ENCODE measurements around the gene CLPSL1. TPM values are rescaled to one million over a fixed set of nuclear protein-coding genes. Genes with fewer than 3 reads are reported as not detected.

CLPSL1 gene
- total and polyA plus RNA-seq, 2 of the 13 experiments (the other 11 are each of a cell fraction or from before 2014, with no cell fraction given): not detected

DNA sequence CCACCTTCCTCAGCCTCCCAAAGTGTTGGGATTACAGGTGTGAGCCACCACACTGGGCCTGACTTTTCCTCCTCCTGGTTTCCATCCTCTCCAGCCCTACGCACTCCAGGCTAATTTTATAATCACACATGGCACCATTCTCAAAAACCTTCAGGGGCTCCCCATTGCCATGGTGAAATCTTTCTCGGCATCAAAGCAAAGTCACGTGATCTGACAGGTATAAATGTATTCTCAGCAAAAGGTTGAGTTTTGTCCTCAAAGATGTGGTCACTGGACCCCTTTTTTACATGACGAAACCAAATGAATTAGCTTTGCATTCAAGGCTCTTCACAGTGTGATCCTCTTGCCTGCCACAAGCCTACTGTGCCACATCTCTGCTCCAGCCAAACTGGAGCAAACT is 28.5 kb upstream of the CLPSL1 start:
- ChIA-PET POLR2A (no interaction called here), CTCF (ENCODE audit: low intra/inter-chr PET ratio, low total read pairs) (no interaction called here)
- intact Hi-C loops (cut with micrococcal nuclease; ENCODE audit: unreplicated experiment) (no loop called here), in situ Hi-C loops (cut with HindIII; ENCODE audit: extremely low pct_ligation_motif_present, low pct_unique_long_range_greater_than_20kb) (no loop called here)
- 48% methylated on average over 4 of the region's 4 CpGs for WGBS (ENCODE audit: low lambda C conversion rate)
- no peak for DNase-seq (ENCODE audit: low spot score)
- no peak for FAIRE-seq
- no TSS peak for BruUV-seq (replicated peaks)
- no peak for ATAC-seq
- Histone ChIP-seq H2AFZ (ENCODE audit: low read length) (no peak overlapping the region), H3K27me3 (ENCODE audit: control insufficient read depth in 1 of 2, insufficient read depth in 2 of 2, low read length in 2 of 2) (peaks cover 3 to 22% of the 10 kb centered on the region in 2 experiments; a peak in 4 of 5 replicates), H3K27ac (ENCODE audit: extremely low read length, insufficient read depth, low read length) (no peak overlapping the region), H3K79me2 (ENCODE audit: insufficient read depth, low read length) (no peaks in the 10 kb centered on the region), H3K4me2 (ENCODE audit: low read depth, low read length) (no peak overlapping the region), H3K9ac (ENCODE audit: insufficient read depth, low read depth, low read length) (no peak overlapping the region), H3K36me3 (replicated peaks in 1 of 2; ENCODE audit: control insufficient read depth in 1 of 2, insufficient read depth in 2 of 2, low read length in 2 of 2) (no peaks in the 10 kb centered on the region), H3K9me3 (ENCODE audit: low read length) (0 out of 2 replicates have a peak, but pooled peaks cover 4% of the 10 kb centered on the region), H3K4me1 (ENCODE audit: insufficient read depth, low read length) (0 out of 2 replicates have a peak, but pooled peaks cover 14% of the 10 kb centered on the region), H4K20me1 (ENCODE audit: insufficient read depth, low read length) (no peaks in the 10 kb centered on the region), H3K4me3 (replicated peaks in 1 of 3; ENCODE audit: insufficient read depth in 1 of 3, low read depth in 2 of 3, low read length in 3 of 3) (no peak overlapping the region)
- TF ChIP-seq, protein P1, sequence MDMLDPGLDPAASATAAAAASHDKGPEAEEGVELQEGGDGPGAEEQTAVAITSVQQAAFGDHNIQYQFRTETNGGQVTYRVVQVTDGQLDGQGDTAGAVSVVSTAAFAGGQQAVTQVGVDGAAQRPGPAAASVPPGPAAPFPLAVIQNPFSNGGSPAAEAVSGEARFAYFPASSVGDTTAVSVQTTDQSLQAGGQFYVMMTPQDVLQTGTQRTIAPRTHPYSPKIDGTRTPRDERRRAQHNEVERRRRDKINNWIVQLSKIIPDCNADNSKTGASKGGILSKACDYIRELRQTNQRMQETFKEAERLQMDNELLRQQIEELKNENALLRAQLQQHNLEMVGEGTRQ (IDR thresholded peaks at IDR 0.05; ENCODE audit: low read depth, low read length): peak; percentile 58
- TF ChIP-seq, protein P1 (CRISPR knock-in tag; IDR thresholded peaks at IDR 0.05; ENCODE audit: borderline replicate concordance): no peak
- TF ChIP-seq ZNF383 (CRISPR knock-in tag; IDR thresholded peaks at IDR 0.05; ENCODE audit: borderline replicate concordance) (no peak), RAD51 (IDR thresholded peaks at IDR 0.05; ENCODE audit: borderline replicate concordance) (peak; percentile 91), ZNF605 (CRISPR knock-in tag; IDR thresholded peaks at IDR 0.05) (no peak), ZNF644 (CRISPR knock-in tag; IDR thresholded peaks at IDR 0.05; ENCODE audit: low read depth) (no peak)
